Measurements from ENCODE around the gene CTDSPL. TPM values are rescaled to one million over a fixed set of nuclear protein-coding genes. Genes with fewer than 3 reads are reported as not detected.

Gene CTDSPL
- total RNA-seq, 1 experiment from 2014 or later = 14.0 TPM

DNA sequence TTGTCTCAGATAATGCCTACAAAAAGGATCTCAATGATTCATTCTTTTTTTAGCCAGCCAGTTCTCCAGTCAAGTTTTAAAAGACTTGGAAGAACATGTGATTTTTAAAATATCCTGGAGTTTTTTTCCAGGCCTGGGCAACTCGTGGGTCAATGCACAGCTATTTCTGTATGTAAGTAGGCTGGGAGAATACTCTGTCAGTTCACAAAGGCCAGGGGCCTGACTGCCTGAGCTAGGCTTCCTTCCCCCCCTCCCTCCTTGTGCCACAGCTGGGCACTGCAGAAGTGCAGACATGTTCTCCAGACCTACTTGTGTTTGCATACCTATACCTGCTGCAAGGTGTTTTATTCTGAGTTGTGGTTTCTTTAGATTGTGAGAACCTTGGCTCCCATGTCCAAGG is 43.7 kb downstream of the CTDSPL start:
- Histone ChIP-seq H3K36me3 (ENCODE audit: insufficient read depth, low read length, poor library complexity, severe bottlenecking) (no peaks in the 10 kb centered on the region), H3K27me3 (replicated peaks; ENCODE audit: insufficient read depth, low read depth, low read length, poor library complexity) (no peaks in the 10 kb centered on the region), H3K27ac (ENCODE audit: low read depth, low read length, poor library complexity, severe bottlenecking) (no peak overlapping the region), H3K4me1 (ENCODE audit: insufficient read depth, low read length, poor library complexity, severe bottlenecking) (peaks cover 6% of the 10 kb centered on the region), H3K4me3 (ENCODE audit: low read depth, low read length, poor library complexity, severe bottlenecking) (no peak overlapping the region), H3K9me3 (ENCODE audit: low read depth, low read length, poor library complexity, severe bottlenecking) (no peaks in the 10 kb centered on the region)
- no peak for DNase-seq (ENCODE audit: low spot score)
- no peak for TF ChIP-seq EZH2 (IDR thresholded peaks at IDR 0.05; ENCODE audit: borderline replicate concordance, low read depth, low read length, poor library complexity, severe bottlenecking)
- TF ChIP-seq CTCF (conservative IDR thresholded peaks at IDR 0.05; ENCODE audit: low read depth, low read length) = no peak
- ChIA-PET CTCF (no interaction called here), POLR2A (ENCODE audit: low non-redundant PET) (interaction anchor here (0.5 kb wide), 1 partner anchor 589 kb away, joined by 4 read pairs; no protein-coding TSS in a partner anchor)
- intact Hi-C loops (cut with micrococcal nuclease; ENCODE audit: unreplicated experiment) = no loop called here
- no TSS peak for BruUV-seq (replicated peaks)

GRCh38 chr3:37905987-37906674 is 44.5 kb downstream of the CTDSPL start:
- H3K9me3 ChIP-seq (ENCODE audit: low read depth, low read length, poor library complexity, severe bottlenecking) = no peaks in the 10 kb centered on the region
- no peak overlapping the region for H3K4me3 ChIP-seq (ENCODE audit: low read depth, low read length, poor library complexity, severe bottlenecking)
- no peak for TF ChIP-seq EZH2 (IDR thresholded peaks at IDR 0.05; ENCODE audit: borderline replicate concordance, low read depth, low read length, poor library complexity, severe bottlenecking)
- TF ChIP-seq CTCF (conservative IDR thresholded peaks at IDR 0.05; ENCODE audit: low read depth, low read length) = no peak
- no TSS peak for BruUV-seq (replicated peaks)
- no peaks in the 10 kb centered on the region for H3K36me3 ChIP-seq (ENCODE audit: insufficient read depth, low read length, poor library complexity, severe bottlenecking)
- ChIA-PET CTCF (no interaction called here), POLR2A (ENCODE audit: low non-redundant PET) (interaction anchor here (0.5 kb wide), 1 partner anchor 588 kb away, joined by 4 read pairs; no protein-coding TSS in a partner anchor)
- DNase-seq (ENCODE audit: low spot score) = peak; percentile 9
- intact Hi-C loops (cut with micrococcal nuclease; ENCODE audit: unreplicated experiment) = no loop called here
- peaks cover 6% of the 10 kb centered on the region for H3K4me1 ChIP-seq (ENCODE audit: insufficient read depth, low read length, poor library complexity, severe bottlenecking)
- H3K27ac ChIP-seq (ENCODE audit: low read depth, low read length, poor library complexity, severe bottlenecking) = no peak overlapping the region
- no peaks in the 10 kb centered on the region for H3K27me3 ChIP-seq (replicated peaks; ENCODE audit: insufficient read depth, low read depth, low read length, poor library complexity)

- TF ChIP-seq CTCF (conservative IDR thresholded peaks at IDR 0.05; ENCODE audit: low read depth, low read length) (no peak), EZH2 (IDR thresholded peaks at IDR 0.05; ENCODE audit: borderline replicate concordance, low read depth, low read length, poor library complexity, severe bottlenecking) (no peak)
- Histone ChIP-seq H3K27ac (ENCODE audit: low read depth, low read length, poor library complexity, severe bottlenecking) (no peak overlapping the region), H3K27me3 (replicated peaks; ENCODE audit: insufficient read depth, low read depth, low read length, poor library complexity) (no peaks in the 10 kb centered on the region), H3K4me3 (ENCODE audit: low read depth, low read length, poor library complexity, severe bottlenecking) (no peak overlapping the region), H3K36me3 (ENCODE audit: insufficient read depth, low read length, poor library complexity, severe bottlenecking) (no peaks in the 10 kb centered on the region), H3K4me1 (ENCODE audit: insufficient read depth, low read length, poor library complexity, severe bottlenecking) (peaks cover 6% of the 10 kb centered on the region), H3K9me3 (ENCODE audit: low read depth, low read length, poor library complexity, severe bottlenecking) (no peaks in the 10 kb centered on the region)
- BruUV-seq (replicated peaks) = no TSS peak
- POLR2A ChIA-PET (ENCODE audit: low non-redundant PET) = no interaction called here
- intact Hi-C loops (cut with micrococcal nuclease; ENCODE audit: unreplicated experiment) = no loop called here
- no peak for DNase-seq (ENCODE audit: low spot score)
- CTCF ChIA-PET = no interaction called here
Observed at GRCh38 chr3:37906734-37907282, 45.1 kb downstream of the CTDSPL start.

All from A673 (cell line).